ENCODE results near the gene FBXW7.

Gene FBXW7

DNA sequence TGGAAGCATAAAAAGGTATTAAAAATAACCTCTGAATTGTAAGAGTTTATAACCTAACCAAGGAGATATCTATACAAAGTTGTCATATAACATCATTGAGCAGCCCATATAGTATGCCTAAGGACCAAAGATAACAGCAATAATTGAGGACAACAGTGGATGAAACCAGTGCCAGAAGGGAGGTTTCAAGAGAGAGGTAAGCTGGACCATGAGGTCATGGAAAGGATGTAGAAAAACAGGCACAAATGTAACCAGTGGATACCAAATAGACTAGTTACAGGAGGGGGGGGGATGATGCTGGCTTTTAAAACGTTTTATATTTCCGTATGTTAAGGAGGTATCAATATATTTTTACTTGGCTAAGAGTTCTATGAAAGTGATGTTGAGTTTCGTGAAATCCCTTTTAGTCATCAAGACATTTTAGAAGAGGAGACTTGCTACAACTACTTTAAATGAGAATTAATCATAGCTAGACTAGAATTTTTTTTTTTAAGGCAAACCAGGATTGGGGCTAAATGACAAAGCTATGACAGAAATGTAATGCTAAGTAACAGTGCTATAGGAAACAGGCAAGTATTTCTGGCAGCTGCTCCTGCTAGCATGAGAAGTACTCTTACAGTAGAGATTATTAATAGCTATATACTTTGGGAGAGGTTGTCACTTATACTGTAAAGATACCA lies 161.1 kb downstream of the FBXW7 start:
- no peaks in the 10 kb centered on the region for H3K27me3 ChIP-seq (ENCODE audit: control insufficient read depth, insufficient read depth, low read length)

DNA sequence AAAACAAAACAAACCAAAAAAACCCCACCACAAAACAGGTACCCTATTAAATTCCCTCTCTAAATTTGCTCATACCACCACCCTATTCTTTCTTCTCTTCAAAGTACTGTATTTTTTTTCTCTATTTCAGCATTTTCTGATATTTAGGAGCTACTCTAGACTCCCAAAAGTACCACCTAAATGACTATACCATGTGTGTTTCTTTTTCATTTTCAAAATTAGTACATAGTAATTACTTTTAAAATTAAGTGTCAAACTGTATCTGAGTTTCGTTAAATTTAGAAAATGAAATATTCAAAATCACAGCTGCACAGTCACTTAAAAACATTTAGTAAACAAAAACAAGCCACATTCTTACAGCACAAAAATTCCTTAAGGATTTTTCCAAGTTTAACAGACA lies 161.7 kb downstream of the FBXW7 start:
- Histone ChIP-seq H3K4me3 (ENCODE audit: low read depth, low read length) (no peak overlapping the region), H3K27me3 (ENCODE audit: control insufficient read depth, insufficient read depth, low read length) (no peaks in the 10 kb centered on the region), H3K4me1 (ENCODE audit: control insufficient read depth, insufficient read depth, low read length) (no peaks in the 10 kb centered on the region), H3K9me3 (ENCODE audit: control insufficient read depth, insufficient read depth, low read length) (no peaks in the 10 kb centered on the region), H3K36me3 (ENCODE audit: control insufficient read depth, insufficient read depth, low read length) (no peaks in the 10 kb centered on the region), H3K9ac (ENCODE audit: low read depth, low read length) (no peak overlapping the region)

More for the DNA sequence above, 161.1 kb downstream of the FBXW7 start:
- H3K36me3 ChIP-seq (ENCODE audit: control insufficient read depth, insufficient read depth, low read length), result no peaks in the 10 kb centered on the region
- no peak overlapping the region for H3K9ac ChIP-seq (ENCODE audit: low read depth, low read length)
- no peaks in the 10 kb centered on the region for H3K4me1 ChIP-seq (ENCODE audit: control insufficient read depth, insufficient read depth, low read length)
- no peaks in the 10 kb centered on the region for H3K9me3 ChIP-seq (ENCODE audit: control insufficient read depth, insufficient read depth, low read length)
- H3K4me3 ChIP-seq (ENCODE audit: low read depth, low read length), result no peak overlapping the region

DNA sequence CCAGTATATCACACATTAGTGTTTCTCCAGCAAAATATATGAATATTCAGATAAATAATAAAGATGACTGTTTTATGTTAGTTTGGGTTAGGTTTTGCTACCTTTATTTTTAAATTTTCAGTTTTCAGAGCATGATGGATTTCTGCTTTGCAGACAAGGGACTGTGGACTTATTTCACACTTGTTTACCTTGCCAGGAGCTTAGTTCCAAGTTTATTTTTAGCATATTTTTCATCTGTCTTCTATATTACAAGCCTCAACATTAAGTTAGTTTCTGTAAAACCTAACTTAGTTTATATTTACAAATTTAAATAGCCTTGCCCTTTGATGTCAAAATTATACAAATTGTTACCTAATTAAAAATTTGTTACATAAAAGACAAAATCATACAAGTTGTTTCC lies 163.4 kb downstream of the FBXW7 start:
- H3K9ac ChIP-seq (ENCODE audit: low read depth, low read length), result no peak overlapping the region
- H3K4me3 ChIP-seq (ENCODE audit: low read depth, low read length), result no peak overlapping the region
- no peaks in the 10 kb centered on the region for H3K4me1 ChIP-seq (ENCODE audit: control insufficient read depth, insufficient read depth, low read length)
- no peaks in the 10 kb centered on the region for H3K9me3 ChIP-seq (ENCODE audit: control insufficient read depth, insufficient read depth, low read length)
- no peaks in the 10 kb centered on the region for H3K27me3 ChIP-seq (ENCODE audit: control insufficient read depth, insufficient read depth, low read length)
- no peaks in the 10 kb centered on the region for H3K36me3 ChIP-seq (ENCODE audit: control insufficient read depth, insufficient read depth, low read length)

DNA sequence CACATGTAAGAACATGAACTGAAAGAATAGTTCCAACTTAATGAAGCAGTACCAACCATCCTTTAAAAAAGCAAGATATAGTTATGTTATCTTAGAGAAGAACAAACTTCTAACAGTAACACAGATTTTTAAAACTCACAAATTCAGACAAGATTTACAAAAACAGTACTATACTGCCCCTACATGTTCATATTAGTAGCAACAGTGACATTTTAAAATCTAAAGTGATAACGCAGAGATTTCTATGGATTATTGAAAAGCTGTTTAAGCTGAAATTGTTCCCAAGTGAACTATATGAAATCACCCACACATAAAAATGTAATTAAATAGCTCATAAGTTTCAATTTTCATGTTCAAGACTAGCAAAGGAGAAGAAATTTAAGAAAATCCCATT lies 166.0 kb downstream of the FBXW7 start:
- Histone ChIP-seq H3K4me1 (ENCODE audit: control insufficient read depth, insufficient read depth, low read length) (no peaks in the 10 kb centered on the region), H3K36me3 (ENCODE audit: control insufficient read depth, insufficient read depth, low read length) (no peaks in the 10 kb centered on the region), H3K4me3 (ENCODE audit: low read depth, low read length) (no peak overlapping the region), H3K9me3 (ENCODE audit: control insufficient read depth, insufficient read depth, low read length) (no peaks in the 10 kb centered on the region), H3K9ac (ENCODE audit: low read depth, low read length) (no peak overlapping the region), H3K27me3 (ENCODE audit: control insufficient read depth, insufficient read depth, low read length) (no peaks in the 10 kb centered on the region)

DNA sequence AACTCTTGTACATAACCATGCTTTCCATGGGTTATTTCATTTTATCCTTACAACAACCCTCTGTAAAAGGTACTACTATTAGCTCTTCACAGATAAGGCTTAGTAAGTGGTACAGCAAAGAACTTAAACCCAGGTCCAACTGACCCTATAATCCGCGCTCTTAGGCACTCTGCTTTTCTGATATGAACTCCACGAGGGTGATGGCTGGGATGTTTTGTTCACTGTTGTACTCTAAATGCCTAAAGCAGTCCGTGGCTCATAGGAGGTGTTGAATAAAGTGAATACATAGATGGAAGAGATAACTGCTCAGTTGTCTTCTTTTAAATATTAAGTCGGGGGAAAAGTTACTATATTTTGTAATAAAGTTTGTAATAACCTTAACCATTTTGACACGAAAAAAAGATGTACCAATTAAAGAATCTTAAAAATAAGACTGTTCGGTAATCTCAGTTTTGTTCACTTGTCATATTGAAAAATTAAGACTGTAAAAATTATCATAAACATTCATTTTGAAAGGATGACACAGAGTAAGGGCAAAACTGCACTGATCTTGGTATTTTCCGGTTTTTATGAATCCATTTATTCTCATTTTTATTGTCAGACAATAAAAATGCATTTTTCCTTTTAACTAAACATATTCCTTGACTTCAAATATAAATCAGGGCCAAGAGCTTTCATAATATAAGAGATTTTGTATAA lies 166.5 kb downstream of the FBXW7 start:
- Histone ChIP-seq H3K9me3 (ENCODE audit: control insufficient read depth, insufficient read depth, low read length) (no peaks in the 10 kb centered on the region), H3K9ac (ENCODE audit: low read depth, low read length) (no peak overlapping the region), H3K27me3 (ENCODE audit: control insufficient read depth, insufficient read depth, low read length) (no peaks in the 10 kb centered on the region), H3K4me3 (ENCODE audit: low read depth, low read length) (no peak overlapping the region), H3K4me1 (ENCODE audit: control insufficient read depth, insufficient read depth, low read length) (no peaks in the 10 kb centered on the region), H3K36me3 (ENCODE audit: control insufficient read depth, insufficient read depth, low read length) (no peaks in the 10 kb centered on the region)

DNA sequence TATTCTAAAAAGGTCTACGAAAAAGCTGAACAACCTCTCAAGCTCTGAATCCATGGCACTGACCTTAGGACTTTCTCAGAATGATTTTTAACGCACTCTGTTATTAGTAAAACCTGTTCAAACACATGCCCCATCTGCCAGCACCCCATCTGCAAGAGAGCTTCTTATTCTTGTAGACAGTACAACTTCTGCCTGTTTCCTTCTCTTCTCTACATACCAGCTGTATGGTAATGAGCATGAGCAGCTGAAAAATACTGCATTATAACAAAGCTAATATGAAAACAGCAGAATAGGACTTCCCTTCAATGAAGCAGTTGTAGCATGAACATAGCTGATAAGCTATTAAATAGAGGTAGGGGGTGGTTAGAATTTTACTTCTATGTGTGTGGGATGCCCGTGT lies 167.9 kb downstream of the FBXW7 start:
- no peak overlapping the region for H3K4me3 ChIP-seq (ENCODE audit: low read depth, low read length)
- H3K9ac ChIP-seq (ENCODE audit: low read depth, low read length), result no peak overlapping the region
- no peaks in the 10 kb centered on the region for H3K36me3 ChIP-seq (ENCODE audit: control insufficient read depth, insufficient read depth, low read length)
- no peaks in the 10 kb centered on the region for H3K27me3 ChIP-seq (ENCODE audit: control insufficient read depth, insufficient read depth, low read length)
- no peaks in the 10 kb centered on the region for H3K4me1 ChIP-seq (ENCODE audit: control insufficient read depth, insufficient read depth, low read length)
- H3K9me3 ChIP-seq (ENCODE audit: control insufficient read depth, insufficient read depth, low read length), result no peaks in the 10 kb centered on the region

DNA sequence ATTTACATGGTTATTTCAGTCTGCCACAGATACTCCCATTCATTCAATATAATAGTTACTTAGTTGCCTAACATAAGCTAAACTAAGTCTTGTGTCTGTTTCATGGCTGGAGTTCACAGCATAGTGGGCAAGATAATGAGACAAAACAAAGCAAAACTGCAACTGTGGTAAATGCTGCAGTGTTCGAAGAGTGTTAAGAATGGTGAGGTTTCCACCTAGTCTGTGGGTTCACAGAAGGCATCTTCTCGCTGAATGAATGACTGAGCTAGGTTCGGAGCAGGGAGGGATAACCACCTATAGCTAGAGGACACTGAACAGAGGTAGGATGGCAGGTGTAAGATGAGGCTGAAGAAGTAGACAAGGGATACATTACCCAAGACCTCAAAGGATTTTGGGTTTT lies 171.0 kb downstream of the FBXW7 start:
- Histone ChIP-seq H3K9me3 (ENCODE audit: control insufficient read depth, insufficient read depth, low read length) (no peaks in the 10 kb centered on the region), H3K27me3 (ENCODE audit: control insufficient read depth, insufficient read depth, low read length) (no peaks in the 10 kb centered on the region), H3K4me1 (ENCODE audit: control insufficient read depth, insufficient read depth, low read length) (no peaks in the 10 kb centered on the region), H3K9ac (ENCODE audit: low read depth, low read length) (no peak overlapping the region), H3K4me3 (ENCODE audit: low read depth, low read length) (no peak overlapping the region), H3K36me3 (ENCODE audit: control insufficient read depth, insufficient read depth, low read length) (no peaks in the 10 kb centered on the region)

DNA sequence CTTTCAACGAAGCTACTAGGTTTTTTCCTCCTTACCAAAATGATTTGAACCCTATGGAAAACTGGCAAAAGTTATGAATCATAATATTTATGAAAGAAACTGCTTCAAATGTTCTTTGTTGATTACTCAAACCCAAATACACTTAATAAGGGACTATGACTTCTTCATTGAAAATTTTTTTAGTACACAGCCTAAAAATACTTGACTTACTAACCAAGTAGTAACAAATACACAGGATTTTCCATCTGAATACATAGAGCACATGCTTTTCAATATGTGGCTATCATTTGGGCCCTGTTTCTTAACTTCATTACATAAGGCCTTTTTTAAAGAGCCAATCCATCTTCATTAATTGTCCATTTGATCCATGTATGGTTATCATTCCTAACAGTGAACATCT lies 171.5 kb downstream of the FBXW7 start:
- no peak overlapping the region for H3K9ac ChIP-seq (ENCODE audit: low read depth, low read length)
- H3K4me3 ChIP-seq (ENCODE audit: low read depth, low read length), result no peak overlapping the region
- H3K9me3 ChIP-seq (ENCODE audit: control insufficient read depth, insufficient read depth, low read length), result no peaks in the 10 kb centered on the region
- H3K27me3 ChIP-seq (ENCODE audit: control insufficient read depth, insufficient read depth, low read length), result no peaks in the 10 kb centered on the region
- no peaks in the 10 kb centered on the region for H3K36me3 ChIP-seq (ENCODE audit: control insufficient read depth, insufficient read depth, low read length)
- H3K4me1 ChIP-seq (ENCODE audit: control insufficient read depth, insufficient read depth, low read length), result no peaks in the 10 kb centered on the region

DNA sequence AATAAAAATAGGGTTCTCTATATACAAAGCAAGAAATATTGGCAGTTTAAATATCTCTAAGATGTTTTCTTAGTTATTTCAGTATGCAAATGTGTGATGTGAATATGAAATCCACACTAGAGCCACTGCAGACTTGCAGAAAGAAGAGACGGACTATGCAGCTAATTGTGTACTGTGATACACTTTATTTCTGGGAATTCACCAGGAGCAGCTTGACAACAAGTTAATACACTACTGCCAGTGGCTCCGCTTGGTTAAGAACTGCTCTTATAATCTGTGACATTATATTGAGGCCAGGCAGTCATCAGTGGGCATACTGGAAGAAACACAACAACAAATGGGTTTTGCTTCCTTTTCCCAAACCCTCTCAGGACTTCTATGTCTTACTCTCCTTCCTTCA lies 172.0 kb downstream of the FBXW7 start:
- Histone ChIP-seq H3K4me3 (ENCODE audit: low read depth, low read length) (no peak overlapping the region), H3K4me1 (ENCODE audit: control insufficient read depth, insufficient read depth, low read length) (no peaks in the 10 kb centered on the region), H3K36me3 (ENCODE audit: control insufficient read depth, insufficient read depth, low read length) (no peaks in the 10 kb centered on the region), H3K9me3 (ENCODE audit: control insufficient read depth, insufficient read depth, low read length) (no peaks in the 10 kb centered on the region), H3K27me3 (ENCODE audit: control insufficient read depth, insufficient read depth, low read length) (no peaks in the 10 kb centered on the region), H3K9ac (ENCODE audit: low read depth, low read length) (no peak overlapping the region)

DNA sequence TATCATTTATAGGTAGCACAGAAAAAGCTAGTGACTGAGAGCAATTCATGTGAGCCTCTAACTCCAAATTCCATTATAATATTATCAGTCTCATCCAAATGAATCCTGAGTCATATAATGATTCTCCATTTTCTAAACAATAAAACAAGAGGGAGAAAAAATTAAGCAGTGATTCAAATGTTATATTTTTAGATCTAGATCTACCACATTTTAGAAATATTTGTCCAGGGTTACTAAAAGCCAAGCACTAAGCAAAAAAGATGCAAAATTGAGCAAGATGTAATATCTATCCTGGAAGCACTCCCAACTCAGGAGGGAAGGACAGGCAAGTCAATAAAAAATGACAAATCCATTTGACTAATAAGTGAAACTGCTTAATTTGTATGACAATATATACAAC lies 172.8 kb downstream of the FBXW7 start:
- Histone ChIP-seq H3K27me3 (ENCODE audit: control insufficient read depth, insufficient read depth, low read length) (no peaks in the 10 kb centered on the region), H3K4me1 (ENCODE audit: control insufficient read depth, insufficient read depth, low read length) (no peaks in the 10 kb centered on the region), H3K36me3 (ENCODE audit: control insufficient read depth, insufficient read depth, low read length) (no peaks in the 10 kb centered on the region), H3K4me3 (ENCODE audit: low read depth, low read length) (no peak overlapping the region), H3K9ac (ENCODE audit: low read depth, low read length) (no peak overlapping the region), H3K9me3 (ENCODE audit: control insufficient read depth, insufficient read depth, low read length) (no peaks in the 10 kb centered on the region)

DNA sequence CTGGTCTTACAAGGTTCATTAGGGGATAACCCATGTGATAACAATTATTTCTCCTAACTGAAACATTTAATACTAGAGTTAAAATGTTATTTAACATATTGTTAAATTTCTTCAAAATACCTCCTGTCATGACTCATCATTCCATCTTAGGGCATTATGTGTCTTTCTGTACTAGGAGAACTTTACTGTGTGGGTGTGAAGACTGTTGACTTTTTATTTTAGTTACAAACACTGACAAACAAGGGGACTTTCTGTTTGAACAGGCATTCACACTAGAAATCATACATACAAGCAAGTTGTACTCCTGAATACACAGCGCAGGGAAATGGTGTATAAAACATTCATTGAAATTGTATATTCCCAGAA lies 175.9 kb downstream of the FBXW7 start:
- Histone ChIP-seq H3K27me3 (ENCODE audit: control insufficient read depth, insufficient read depth, low read length) (no peaks in the 10 kb centered on the region), H3K36me3 (ENCODE audit: control insufficient read depth, insufficient read depth, low read length) (no peaks in the 10 kb centered on the region), H3K4me1 (ENCODE audit: control insufficient read depth, insufficient read depth, low read length) (no peaks in the 10 kb centered on the region), H3K4me3 (ENCODE audit: low read depth, low read length) (no peak overlapping the region), H3K9me3 (ENCODE audit: control insufficient read depth, insufficient read depth, low read length) (no peaks in the 10 kb centered on the region), H3K9ac (ENCODE audit: low read depth, low read length) (no peak overlapping the region)

DNA sequence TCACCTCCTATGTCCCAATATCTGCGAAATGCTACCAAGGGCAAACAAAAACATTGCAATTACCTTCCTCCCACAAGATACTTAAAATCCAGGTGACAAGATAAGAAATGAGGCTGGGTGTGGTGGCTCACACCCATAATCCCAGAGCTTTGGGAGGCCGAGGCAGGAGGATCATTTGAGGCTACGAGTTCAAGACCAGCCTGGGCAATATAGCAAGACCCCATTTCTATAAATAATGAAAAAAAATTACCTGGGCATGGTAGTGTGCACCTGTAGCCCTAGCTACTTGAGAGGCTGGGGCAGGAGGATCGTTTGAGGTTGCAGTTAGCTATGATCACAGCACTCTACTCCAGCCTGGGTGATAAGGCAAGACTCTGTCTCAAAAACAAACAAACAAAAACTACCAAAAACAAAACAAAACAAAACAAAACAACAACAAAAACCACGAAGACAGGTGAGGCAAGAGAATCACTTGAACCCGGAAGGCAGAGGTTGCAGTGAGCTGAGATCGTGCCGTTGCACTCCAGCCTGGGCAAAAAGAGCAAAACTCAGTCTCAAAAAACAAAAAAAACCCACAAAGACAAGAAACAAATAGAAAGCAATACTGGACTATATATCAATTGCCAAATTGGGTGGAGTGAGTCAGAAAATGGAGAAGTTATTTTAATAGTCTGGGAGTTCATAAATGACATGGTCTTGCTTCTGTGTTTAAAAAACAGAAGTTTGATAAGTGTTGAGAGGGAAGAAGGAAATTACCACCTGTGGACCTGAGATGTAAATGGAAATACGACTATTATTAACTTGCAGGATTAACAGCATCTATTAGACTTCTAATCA lies 176.5 kb downstream of the FBXW7 start:
- Histone ChIP-seq H3K4me1 (ENCODE audit: control insufficient read depth, insufficient read depth, low read length) (no peaks in the 10 kb centered on the region), H3K9me3 (ENCODE audit: control insufficient read depth, insufficient read depth, low read length) (no peaks in the 10 kb centered on the region), H3K36me3 (ENCODE audit: control insufficient read depth, insufficient read depth, low read length) (no peaks in the 10 kb centered on the region), H3K4me3 (ENCODE audit: low read depth, low read length) (no peak overlapping the region), H3K27me3 (ENCODE audit: control insufficient read depth, insufficient read depth, low read length) (no peaks in the 10 kb centered on the region), H3K9ac (ENCODE audit: low read depth, low read length) (no peak overlapping the region)
